HAP-1 (cell line): ENCODE measurements around the gene GTPBP6.
"Not testable (repeated sequence)": the region's sequence is repeated elsewhere in the genome, so short reads cannot be mapped to it uniquely, and the experiment has no call there.

Experiments used
- DNase-seq, 2 experiments: peaks; one replicate each; pipeline ENCODE4 v3.0.0-alpha.2; 2016 to 2020; ENCODE audit warnings: low spot score in 2 of 2
- H3K27me3 ChIP-seq: fragments of 250-450 bp; sonication (Bioruptor Pico); 2 replicates; pipeline ENCODE4 v1.5.1; 2020; ENCODE audit warnings: low read depth, mild to moderate bottlenecking, moderate library complexity
- H3K36me3 ChIP-seq: fragments of 250-450 bp; sonication (Bioruptor Pico); replicated peaks from 2 replicates; pipeline ENCODE4 v1.5.1; 2020; ENCODE audit warnings: mild to moderate bottlenecking
- H3K4me1 ChIP-seq: fragments of 250-450 bp; sonication (Bioruptor Pico); 2 replicates; pipeline ENCODE4 v1.5.1; 2020; ENCODE audit warnings: mild to moderate bottlenecking
- H3K4me3 ChIP-seq: fragments of 250-450 bp; sonication (Bioruptor Pico); 2 replicates; pipeline ENCODE4 v1.5.1; 2020; ENCODE audit warnings: mild to moderate bottlenecking, moderate library complexity
- H3K9me3 ChIP-seq: fragments of 250-450 bp; sonication (Bioruptor Pico); 2 replicates; pipeline ENCODE4 v1.5.1; 2020; ENCODE audit warnings: mild to moderate bottlenecking, moderate library complexity
- in situ Hi-C: fragments of 300-500 bp; cut with MboI; formaldehyde crosslinking; loops from 3 replicates; pipeline ENCODE4 v1.14.3; 2020; ENCODE audit warnings: low sequenced_read_pairs, inconsistent platforms, mixed read lengths

Gene GTPBP6

GRCh38 chrX:356385-357034 is 37.9 kb upstream of the GTPBP6 start:
- peaks cover 34% of the 10 kb centered on the region for H3K36me3 ChIP-seq
- no peaks in the 10 kb centered on the region for H3K27me3 ChIP-seq
- in situ Hi-C loops, result no loop called here
- H3K4me3 ChIP-seq, result no peak overlapping the region
- no peaks in the 10 kb centered on the region for H3K4me1 ChIP-seq
- peaks cover 10% of the 10 kb centered on the region for H3K9me3 ChIP-seq
- DNase-seq, result no peak

GRCh38 chrX:355329-356050 is 36.9 kb upstream of the GTPBP6 start:
- H3K36me3 ChIP-seq, result peaks cover 25% of the 10 kb centered on the region
- in situ Hi-C loops, result no loop called here

GRCh38 chrX:353566-354535 is 35.3 kb upstream of the GTPBP6 start:
- in situ Hi-C loops, result no loop called here
- no peaks in the 10 kb centered on the region for H3K4me1 ChIP-seq
- H3K36me3 ChIP-seq, result peaks cover 14% of the 10 kb centered on the region
- no peak for DNase-seq
- H3K9me3 ChIP-seq, result no peaks in the 10 kb centered on the region
- no peaks in the 10 kb centered on the region for H3K27me3 ChIP-seq
- no peak overlapping the region for H3K4me3 ChIP-seq

More at GRCh38 chrX:355329-356050, 36.9 kb upstream of the GTPBP6 start:
- DNase-seq, result no peak
- no peaks in the 10 kb centered on the region for H3K27me3 ChIP-seq
- no peak overlapping the region for H3K4me3 ChIP-seq
- H3K4me1 ChIP-seq, result no peaks in the 10 kb centered on the region
- H3K9me3 ChIP-seq, result peaks cover 8% of the 10 kb centered on the region

- Histone ChIP-seq H3K36me3 (peaks cover 9% of the 10 kb centered on the region), H3K27me3 (no peaks in the 10 kb centered on the region), H3K9me3 (no peaks in the 10 kb centered on the region), H3K4me1 (no peaks in the 10 kb centered on the region), H3K4me3 (no peak overlapping the region)
- no peak for DNase-seq
- in situ Hi-C loops, result no loop called here
These were observed 34.2 kb upstream of the GTPBP6 start for GRCh38 chrX:352582-353314.

- DNase-seq, result no peak
- Histone ChIP-seq H3K36me3 (peaks cover 4% of the 10 kb centered on the region), H3K9me3 (no peaks in the 10 kb centered on the region), H3K4me1 (no peaks in the 10 kb centered on the region), H3K27me3 (no peaks in the 10 kb centered on the region), H3K4me3 (no peak overlapping the region)
- in situ Hi-C loops, result no loop called here
These were observed 33.6 kb upstream of the GTPBP6 start for GRCh38 chrX:352181-352580.

- no peaks in the 10 kb centered on the region for H3K4me1 ChIP-seq
- H3K9me3 ChIP-seq, result no peaks in the 10 kb centered on the region
- no peaks in the 10 kb centered on the region for H3K27me3 ChIP-seq
- no peak for DNase-seq
- in situ Hi-C loops, result no loop called here
- H3K4me3 ChIP-seq, result no peak overlapping the region
- H3K36me3 ChIP-seq, result peaks cover 4% of the 10 kb centered on the region; the same call in 1 of the 2 replicates
These were observed 33.1 kb upstream of the GTPBP6 start for GRCh38 chrX:351736-352135.

- H3K36me3 ChIP-seq, H3K4me3 ChIP-seq, DNase-seq, H3K4me1 ChIP-seq, H3K9me3 ChIP-seq, H3K27me3 ChIP-seq, in situ Hi-C loops: not testable (repeated sequence)
These were observed 32.7 kb upstream of the GTPBP6 start for GRCh38 chrX:351324-351641.

- H3K9me3 ChIP-seq, result no peaks in the 10 kb centered on the region
- H3K4me3 ChIP-seq, result no peak overlapping the region
- H3K27me3 ChIP-seq, result no peaks in the 10 kb centered on the region
- no peaks in the 10 kb centered on the region for H3K4me1 ChIP-seq
- DNase-seq, result no peak
- in situ Hi-C loops, result no loop called here
- peaks cover 4% of the 10 kb centered on the region; the same call in 1 of the 2 replicates for H3K36me3 ChIP-seq
These were observed 32.1 kb upstream of the GTPBP6 start for GRCh38 chrX:350534-351323.

GRCh38 chrX:350148-350533 is 31.5 kb upstream of the GTPBP6 start:
- H3K4me1 ChIP-seq, result no peaks in the 10 kb centered on the region
- no peak overlapping the region for H3K4me3 ChIP-seq
- no peaks in the 10 kb centered on the region for H3K9me3 ChIP-seq
- H3K36me3 ChIP-seq, result peaks cover 5% of the 10 kb centered on the region; the same call in 1 of the 2 replicates
- in situ Hi-C loops, result no loop called here
- H3K27me3 ChIP-seq, result no peaks in the 10 kb centered on the region
- no peak for DNase-seq

GRCh38 chrX:349702-350101 is 31.1 kb upstream of the GTPBP6 start:
- in situ Hi-C loops, result no loop called here
- DNase-seq, result no peak
- H3K36me3 ChIP-seq, result peaks cover 9% of the 10 kb centered on the region
- H3K4me1 ChIP-seq, result no peaks in the 10 kb centered on the region
- no peak overlapping the region for H3K4me3 ChIP-seq
- H3K27me3 ChIP-seq, result no peaks in the 10 kb centered on the region
- no peaks in the 10 kb centered on the region for H3K9me3 ChIP-seq

GRCh38 chrX:349196-349595 is 30.6 kb upstream of the GTPBP6 start:
- H3K4me3 ChIP-seq, result no peak overlapping the region
- peaks cover 10% of the 10 kb centered on the region for H3K36me3 ChIP-seq
- no peak for DNase-seq
- H3K9me3 ChIP-seq, result no peaks in the 10 kb centered on the region
- in situ Hi-C loops, result no loop called here
- no peaks in the 10 kb centered on the region for H3K4me1 ChIP-seq
- no peaks in the 10 kb centered on the region for H3K27me3 ChIP-seq

GRCh38 chrX:348461-349117 is 30.0 kb upstream of the GTPBP6 start:
- no peak for DNase-seq
- Histone ChIP-seq H3K27me3 (no peaks in the 10 kb centered on the region), H3K4me1 (no peaks in the 10 kb centered on the region), H3K36me3 (peaks cover 10% of the 10 kb centered on the region), H3K4me3 (no peak overlapping the region), H3K9me3 (no peaks in the 10 kb centered on the region)
- in situ Hi-C loops, result no loop called here
